OCI-LY3 (cell line): ENCODE data around the gene ARHGAP28.

Experiments used
- CTCF ChIP-seq: fragments of 200-600, 300-600 bp; sonication (generic); IDR thresholded peaks from 2 replicates; pipeline ENCODE4 v1.5.1; 2014; ENCODE audit warnings: antibody characterized with exemption, low read length, low read depth
- EZH2phosphoT487 ChIP-seq: fragments of 200-600 bp; shearing (Covaris generic); IDR thresholded peaks from 2 replicates; pipeline ENCODE4 v1.6.1; 2018; ENCODE audit warnings: antibody characterized with exemption, mixed run types, low read depth

GRCh38 chr18:6785411-6785810 lies 55.9 kb downstream of the ARHGAP28 start:
- TF ChIP-seq CTCF (no peak), EZH2phosphoT487 (no peak)
